GM12801 (cell line): ENCODE results near the gene IGF2R.

Experiments
- CTCF ChIP-seq: IDR thresholded peaks from one replicate; pipeline ENCODE4 v1.5.1; 2011; ENCODE audit warnings: control low read depth; ENCODE audit not compliant: insufficient read length; ENCODE audit errors: extremely low read depth

IGF2R gene

GRCh38 chr6:159964046-159964445, 4.8 kb upstream of the IGF2R start:
- TF ChIP-seq CTCF, result no peak

- TF ChIP-seq CTCF, result no peak
Measured at GRCh38 chr6:159966339-159966738, 2.5 kb upstream of the IGF2R start.

GRCh38 chr6:159966981-159967380, 1.9 kb upstream of the IGF2R start:
- TF ChIP-seq CTCF, result no peak

GRCh38 chr6:159969204-159969912, 476 bp downstream of the IGF2R start:
- TF ChIP-seq CTCF, result no peak

- no peak for TF ChIP-seq CTCF
Measured at GRCh38 chr6:159969921-159970320, 1.0 kb downstream of the IGF2R start.

GRCh38 chr6:159970659-159971063, 1.8 kb downstream of the IGF2R start:
- TF ChIP-seq CTCF, result no peak

GRCh38 chr6:159971341-159972178, 2.7 kb downstream of the IGF2R start:
- TF ChIP-seq CTCF, result no peak
